Ovary (tissue), 3 donors: ENCODE results near the gene SGCA.

Source experiments
- POLR2A ChIP-seq: fragments of 450-650 bp; IDR thresholded peaks from one replicate; pipeline ENCODE4 v1.6.1; 2017; ENCODE audit warnings: antibody characterized with exemption, mild to moderate bottlenecking, moderate library complexity
- TF ChIP-seq, protein P1 (sequence below), 3 donors: fragments of 450-650 bp in 2 of 3; fragments of 200-600 bp in 1 of 3; IDR thresholded peaks; one replicate each; pipeline versions ENCODE4 v1.5.1 to v1.8.0; 2016 to 2022; ENCODE audit warnings: antibody characterized with exemption in 3 of 3, mild to moderate bottlenecking in 1 of 3
- donor health status: DM: no; HTN: no; CAD: no.

DNA sequence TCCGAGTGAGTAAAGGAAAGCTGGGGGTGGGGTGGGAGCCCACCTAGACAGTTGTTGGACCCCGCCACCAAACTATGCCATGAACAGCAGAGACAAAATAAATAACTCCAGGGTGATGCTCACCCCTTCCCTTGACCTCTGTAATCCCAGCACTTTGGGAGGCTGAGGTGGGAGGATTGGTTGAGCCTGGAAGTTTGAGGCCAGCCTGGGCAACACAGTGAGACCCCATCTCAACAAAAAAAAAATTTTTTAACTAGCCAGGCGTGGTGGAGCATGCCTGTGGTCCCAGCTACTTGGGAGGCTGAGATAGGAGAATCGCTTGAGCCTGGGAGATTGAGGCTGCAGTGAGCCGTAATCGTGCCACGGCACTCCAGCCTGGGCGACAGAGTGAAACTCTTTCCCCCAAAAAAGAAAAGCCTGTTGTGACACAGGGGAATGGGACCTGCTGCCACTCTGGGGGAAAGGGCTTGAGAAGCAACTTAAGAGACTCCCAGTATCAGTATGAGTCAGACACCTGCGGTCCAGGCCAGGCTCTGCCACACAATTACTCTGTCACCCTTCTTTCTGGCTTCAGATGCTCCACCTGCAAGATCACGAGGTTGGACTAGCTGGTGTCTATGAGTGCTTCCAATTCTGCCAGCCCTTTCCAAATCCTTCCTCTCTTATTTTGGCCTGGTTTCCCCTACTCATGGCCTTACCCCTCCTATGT lies 5.0 kb downstream of the SGCA start:
- TF ChIP-seq POLR2A = no peak
- TF ChIP-seq, protein P1, sequence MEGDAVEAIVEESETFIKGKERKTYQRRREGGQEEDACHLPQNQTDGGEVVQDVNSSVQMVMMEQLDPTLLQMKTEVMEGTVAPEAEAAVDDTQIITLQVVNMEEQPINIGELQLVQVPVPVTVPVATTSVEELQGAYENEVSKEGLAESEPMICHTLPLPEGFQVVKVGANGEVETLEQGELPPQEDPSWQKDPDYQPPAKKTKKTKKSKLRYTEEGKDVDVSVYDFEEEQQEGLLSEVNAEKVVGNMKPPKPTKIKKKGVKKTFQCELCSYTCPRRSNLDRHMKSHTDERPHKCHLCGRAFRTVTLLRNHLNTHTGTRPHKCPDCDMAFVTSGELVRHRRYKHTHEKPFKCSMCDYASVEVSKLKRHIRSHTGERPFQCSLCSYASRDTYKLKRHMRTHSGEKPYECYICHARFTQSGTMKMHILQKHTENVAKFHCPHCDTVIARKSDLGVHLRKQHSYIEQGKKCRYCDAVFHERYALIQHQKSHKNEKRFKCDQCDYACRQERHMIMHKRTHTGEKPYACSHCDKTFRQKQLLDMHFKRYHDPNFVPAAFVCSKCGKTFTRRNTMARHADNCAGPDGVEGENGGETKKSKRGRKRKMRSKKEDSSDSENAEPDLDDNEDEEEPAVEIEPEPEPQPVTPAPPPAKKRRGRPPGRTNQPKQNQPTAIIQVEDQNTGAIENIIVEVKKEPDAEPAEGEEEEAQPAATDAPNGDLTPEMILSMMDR (IDR thresholded peaks at IDR 0.05) = no peak
